Cardiac muscle cell (in vitro differentiated cells and primary cell): ENCODE data around the gene SHMT1. TPM values are rescaled to one million over a fixed set of nuclear protein-coding genes. Genes with fewer than 3 reads are reported as not detected.

Source experiments
- DNase-seq, 2 donors: peaks; one replicate each; pipeline versions ENCODE4 v3.0.0 to v3.0.0-alpha.2; 2010 to 2017; ENCODE audit warnings: low read depth in 1 of 2, low spot score in 1 of 2
- H3K27ac ChIP-seq: fragments of 200-600 bp; sonication (generic); 2 replicates; pipeline ENCODE4 v1.5.1; 2016
- H3K27me3 ChIP-seq: fragments of 200-600 bp; sonication (generic); 2 replicates; pipeline ENCODE4 v1.6.0; 2016; ENCODE audit warnings: control low read depth
- H3K36me3 ChIP-seq: fragments of 200-600 bp; sonication (generic); 2 replicates; pipeline ENCODE4 v1.5.1; 2016; ENCODE audit warnings: control low read depth
- H3K4me1 ChIP-seq: fragments of 200-600 bp; sonication (generic); 2 replicates; pipeline ENCODE4 v1.8.1; 2017; ENCODE audit warnings: low read depth, mild to moderate bottlenecking, mixed run types
- H3K4me3 ChIP-seq: fragments of 200-600 bp; sonication (generic); 2 replicates; pipeline ENCODE4 v1.5.1; 2016; ENCODE audit warnings: mild to moderate bottlenecking
- H3K9me3 ChIP-seq: fragments of 200-600 bp; sonication (generic); 2 replicates; pipeline ENCODE4 v1.5.1; 2017; ENCODE audit warnings: low read depth, mild to moderate bottlenecking, control low read depth
- polyA plus RNA-seq: library from polyadenylated mRNA; unstranded; fragments of >200 nt; fragmentation: Nextera tagmentation; extraction: Ambion mirVana; gene quantifications from 2 replicates; pipeline ENCODE4 v1.2.1, GENCODE V29; 2016
- total RNA-seq: library from RNA; depleted of rRNA; stranded (reverse); fragments of >200 nt; gene quantifications from 2 replicates; pipeline ENCODE4 v1.2.3, GENCODE V29; 2016
- TF ChIP-seq, protein P1 (sequence below): IDR thresholded peaks from 2 replicates; pipeline ENCODE4 v1.5.1; 2012; ENCODE audit warnings: low read depth, mild to moderate bottlenecking, low read length

SHMT1 gene
- total and polyA plus RNA-seq, 2 experiments from 2014 or later = 24.8 to 30.6 TPM

DNA sequence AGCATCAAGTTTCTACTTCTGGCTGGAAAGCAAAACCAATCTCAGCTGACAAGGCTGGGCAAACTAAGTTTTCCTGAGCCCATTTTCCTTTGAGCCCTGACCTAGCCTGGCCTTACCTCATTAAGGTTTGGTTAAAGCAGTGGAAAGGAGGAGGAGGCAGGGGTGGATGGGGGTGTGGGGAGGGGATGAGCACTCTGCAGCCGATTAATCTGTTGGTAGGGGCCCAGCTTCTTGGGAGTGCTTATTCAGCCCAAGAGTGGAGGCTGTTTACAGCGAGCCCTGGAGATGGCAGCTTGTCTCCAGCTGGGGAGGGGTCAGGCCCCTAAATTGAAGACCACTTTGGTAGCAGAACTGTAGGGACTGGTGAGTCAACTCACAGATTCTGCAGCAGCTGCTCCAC lies 36.3 kb downstream of the SHMT1 start:
- H3K36me3 ChIP-seq = peaks cover 13% of the 10 kb centered on the region
- no peaks in the 10 kb centered on the region for H3K4me1 ChIP-seq
- no peak for DNase-seq
- H3K9me3 ChIP-seq = no peaks in the 10 kb centered on the region
- H3K27ac ChIP-seq = no peak overlapping the region
- no peak overlapping the region for H3K4me3 ChIP-seq
- H3K27me3 ChIP-seq = no peaks in the 10 kb centered on the region
- TF ChIP-seq, protein P1, sequence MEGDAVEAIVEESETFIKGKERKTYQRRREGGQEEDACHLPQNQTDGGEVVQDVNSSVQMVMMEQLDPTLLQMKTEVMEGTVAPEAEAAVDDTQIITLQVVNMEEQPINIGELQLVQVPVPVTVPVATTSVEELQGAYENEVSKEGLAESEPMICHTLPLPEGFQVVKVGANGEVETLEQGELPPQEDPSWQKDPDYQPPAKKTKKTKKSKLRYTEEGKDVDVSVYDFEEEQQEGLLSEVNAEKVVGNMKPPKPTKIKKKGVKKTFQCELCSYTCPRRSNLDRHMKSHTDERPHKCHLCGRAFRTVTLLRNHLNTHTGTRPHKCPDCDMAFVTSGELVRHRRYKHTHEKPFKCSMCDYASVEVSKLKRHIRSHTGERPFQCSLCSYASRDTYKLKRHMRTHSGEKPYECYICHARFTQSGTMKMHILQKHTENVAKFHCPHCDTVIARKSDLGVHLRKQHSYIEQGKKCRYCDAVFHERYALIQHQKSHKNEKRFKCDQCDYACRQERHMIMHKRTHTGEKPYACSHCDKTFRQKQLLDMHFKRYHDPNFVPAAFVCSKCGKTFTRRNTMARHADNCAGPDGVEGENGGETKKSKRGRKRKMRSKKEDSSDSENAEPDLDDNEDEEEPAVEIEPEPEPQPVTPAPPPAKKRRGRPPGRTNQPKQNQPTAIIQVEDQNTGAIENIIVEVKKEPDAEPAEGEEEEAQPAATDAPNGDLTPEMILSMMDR = no peak

DNA sequence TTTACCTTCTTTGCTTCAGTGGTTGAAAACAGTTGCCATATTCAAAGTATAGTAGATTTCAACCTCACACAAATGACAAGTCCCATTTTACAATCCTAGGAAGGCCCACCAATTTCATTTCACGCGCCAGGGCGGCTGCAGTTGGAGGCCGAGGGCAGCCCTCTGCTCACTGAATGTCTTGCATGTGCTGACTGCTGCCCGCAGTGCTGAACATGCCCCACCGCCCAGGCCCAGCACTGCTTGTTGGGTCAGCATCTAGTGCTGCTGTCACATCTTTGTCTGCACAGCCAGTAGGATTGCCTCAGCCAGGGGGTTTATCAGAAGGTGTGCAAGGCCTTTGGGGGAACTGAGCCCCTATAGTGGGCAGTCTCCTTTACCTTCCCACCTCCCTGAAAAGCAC lies 36.8 kb downstream of the SHMT1 start:
- no peak for DNase-seq

DNA sequence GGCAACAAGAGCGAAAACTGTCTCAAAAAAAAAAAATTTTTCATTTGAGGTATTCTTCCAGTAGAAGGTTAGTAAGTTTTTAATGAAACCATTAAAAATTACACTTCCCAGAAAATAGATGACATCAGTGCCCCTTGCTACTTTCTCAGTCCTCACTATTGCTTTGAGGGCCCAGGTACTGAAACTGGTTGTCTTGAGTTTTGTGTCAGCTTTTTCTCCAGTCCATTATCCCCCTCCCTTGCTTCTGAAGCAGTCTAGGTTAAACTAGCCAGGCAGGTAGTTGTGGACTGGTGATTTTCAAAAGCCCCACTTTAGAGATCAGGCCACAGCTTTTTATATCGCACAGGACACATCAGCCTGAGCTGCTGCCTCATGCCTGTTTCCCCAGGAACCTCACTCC lies 37.3 kb downstream of the SHMT1 start:
- H3K36me3 ChIP-seq = peaks cover 13% of the 10 kb centered on the region
- H3K27ac ChIP-seq = no peak overlapping the region
- H3K9me3 ChIP-seq = no peaks in the 10 kb centered on the region
- H3K27me3 ChIP-seq = no peaks in the 10 kb centered on the region
- no peak overlapping the region for H3K4me3 ChIP-seq
- DNase-seq = no peak
- TF ChIP-seq, protein P1 = no peak
- no peaks in the 10 kb centered on the region for H3K4me1 ChIP-seq

More for the DNA sequence above, 36.8 kb downstream of the SHMT1 start:
- Histone ChIP-seq H3K4me1 (no peaks in the 10 kb centered on the region), H3K27me3 (no peaks in the 10 kb centered on the region), H3K9me3 (no peaks in the 10 kb centered on the region), H3K4me3 (no peak overlapping the region), H3K27ac (no peak overlapping the region), H3K36me3 (peaks cover 13% of the 10 kb centered on the region)
- TF ChIP-seq, protein P1 = no peak

DNA sequence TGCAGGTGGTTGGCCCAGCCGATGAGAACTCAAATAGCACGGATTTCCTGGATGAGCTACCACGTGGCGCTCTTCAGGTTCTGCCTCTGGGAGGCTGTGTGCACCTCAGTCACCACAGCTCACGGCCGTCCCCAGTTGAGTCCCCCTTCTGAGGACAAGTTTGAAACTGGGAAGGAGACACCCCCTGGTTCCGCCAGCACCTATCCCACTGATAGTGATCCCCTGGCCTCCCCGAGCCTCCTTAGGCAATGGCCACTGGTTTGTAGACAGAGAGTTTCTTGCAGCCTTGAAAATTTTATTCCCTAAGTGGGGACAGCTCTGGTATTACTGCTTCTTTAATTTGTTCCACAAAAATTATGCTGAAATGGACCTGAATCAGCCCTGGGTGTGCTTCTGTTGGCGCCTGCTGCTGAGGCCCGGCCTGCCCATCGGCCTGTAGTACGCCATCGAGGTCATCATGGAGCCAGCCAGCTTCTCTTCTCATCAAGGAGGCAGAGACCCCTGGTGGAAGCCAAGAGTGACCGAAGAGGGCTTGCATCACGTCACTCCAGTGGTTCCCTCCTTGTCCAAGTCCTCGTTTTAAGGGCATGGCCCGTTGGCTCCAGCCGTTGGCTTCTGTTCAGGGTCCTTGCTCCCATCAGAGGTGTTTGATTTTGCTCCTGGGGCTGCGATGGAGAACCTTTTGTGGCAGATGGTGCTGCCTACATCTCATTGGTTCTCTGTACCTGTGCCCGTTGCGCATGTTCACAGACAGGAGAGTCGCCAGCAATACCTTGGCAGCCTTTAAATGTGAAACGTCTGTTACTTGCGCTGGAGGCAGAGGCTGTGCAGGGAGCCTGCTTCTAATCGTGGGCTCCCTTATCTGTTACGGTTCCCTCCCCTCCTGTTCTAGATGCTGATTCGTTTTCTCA lies 39.0 kb downstream of the SHMT1 start:
- Histone ChIP-seq H3K4me1 (no peaks in the 10 kb centered on the region), H3K36me3 (peaks cover 13% of the 10 kb centered on the region), H3K27me3 (no peaks in the 10 kb centered on the region), H3K27ac (no peak overlapping the region), H3K4me3 (no peak overlapping the region), H3K9me3 (no peaks in the 10 kb centered on the region)
- DNase-seq = no peak
- TF ChIP-seq, protein P1 = no peak

DNA sequence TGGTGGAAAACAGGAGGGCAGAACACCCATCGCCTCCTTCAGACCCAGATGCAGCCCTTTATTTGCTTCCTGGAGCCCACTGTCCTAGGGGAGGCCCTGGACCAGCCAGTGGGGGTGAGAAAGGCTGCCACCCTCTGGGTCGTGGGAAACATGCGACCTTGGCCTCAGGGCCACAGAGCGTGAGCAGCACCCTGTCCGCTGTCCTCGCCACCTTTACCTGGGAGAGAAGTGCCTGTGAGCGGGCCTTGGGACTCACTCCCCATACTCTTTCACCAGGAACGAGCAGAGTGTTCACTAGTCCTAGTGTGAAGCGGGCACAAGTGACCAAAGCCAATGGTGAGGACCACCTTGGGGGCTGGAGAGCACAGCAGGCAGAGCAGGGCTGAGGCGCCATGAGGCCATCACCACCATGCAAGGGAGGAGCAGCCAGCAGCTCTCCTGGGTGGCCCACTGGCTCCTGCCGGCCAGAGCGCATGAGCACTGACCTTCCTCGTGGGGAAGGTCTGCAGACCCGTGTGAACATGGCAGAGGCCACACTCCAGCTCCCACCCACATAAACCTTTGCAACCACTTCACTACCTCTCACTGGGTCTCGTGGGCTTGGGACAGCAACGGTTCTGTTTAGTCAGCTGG lies 39.7 kb downstream of the SHMT1 start:
- no peak for DNase-seq
- TF ChIP-seq, protein P1 = no peak
- no peak overlapping the region for H3K27ac ChIP-seq
- H3K9me3 ChIP-seq = no peaks in the 10 kb centered on the region
- no peaks in the 10 kb centered on the region for H3K4me1 ChIP-seq
- H3K36me3 ChIP-seq = peaks cover 13% of the 10 kb centered on the region
- H3K4me3 ChIP-seq = no peak overlapping the region
- H3K27me3 ChIP-seq = no peaks in the 10 kb centered on the region
